ENCODE measurements around the gene PCDHA9. TPM values are rescaled to one million over a fixed set of nuclear protein-coding genes. Genes with fewer than 3 reads are reported as not detected.
"Not testable (repeated sequence)": the region's sequence is repeated elsewhere in the genome, so short reads cannot be mapped to it uniquely, and the experiment has no call there.

PCDHA9 gene
- total RNA-seq, 4 donors from 2014 or later, result 0.17 to 0.54 (median 0.29) TPM

GRCh38 chr5:140806834-140807775, 41.1 kb upstream of the PCDHA9 start, which contains the start of gene PCDHA4:
Gene PCDHA4, plus strand, starts transcription at chr5:140807068.
- H3K4me1 ChIP-seq, result no peaks in the 10 kb centered on the region
- H3K36me3 ChIP-seq, result no peaks in the 10 kb centered on the region
- 11 to 18% methylated on average over 37 to 41 of the region's 47 CpGs for WGBS, 2 donors
- H3K9me3 ChIP-seq, result no peaks in the 10 kb centered on the region
- peak; percentile 17 to 45 for DNase-seq
- intact Hi-C loops (cut with DNase I), result no loop called here
- H3K4me3 ChIP-seq (replicated peaks in 1 of 3), result peak within 1 kb of the TSS in 1 of 3 donors; percentile 7
- H3K27ac ChIP-seq, result no peak within 1 kb of the TSS
- no peaks in the 10 kb centered on the region for H3K27me3 ChIP-seq
- TF ChIP-seq POLR2A (IDR thresholded peaks at IDR 0.05) (no peak), CTCF (IDR thresholded peaks at IDR 0.05) (peak in 2 of 6 experiments; percentile 46 to 47)

GRCh38 chr5:140808241-140808888, 39.8 kb upstream of the PCDHA9 start:
- H3K36me3 ChIP-seq; DNase-seq; H3K27me3 ChIP-seq; intact Hi-C loops (cut with DNase I); H3K27ac ChIP-seq; H3K4me1 ChIP-seq; H3K4me3 ChIP-seq (replicated peaks in 1 of 3); H3K9me3 ChIP-seq: not testable (repeated sequence)
- WGBS, 2 donors, result 52 to 61% methylated on average over 55 to 58 of the region's 62 CpGs

GRCh38 chr5:140808889-140809291, 39.3 kb upstream of the PCDHA9 start:
- Histone ChIP-seq H3K36me3 (no peaks in the 10 kb centered on the region), H3K4me1 (no peaks in the 10 kb centered on the region), H3K27ac (no peak overlapping the region), H3K27me3 (no peaks in the 10 kb centered on the region), H3K4me3 (replicated peaks in 1 of 3) (no peak overlapping the region), H3K9me3 (no peaks in the 10 kb centered on the region)
- intact Hi-C loops (cut with DNase I), result no loop called here
- DNase-seq, result no peak
- WGBS, 2 donors, result 61 to 76% methylated on average over 19 to 34 of the region's 43 CpGs
- TF ChIP-seq CTCF (IDR thresholded peaks at IDR 0.05) (no peak), POLR2A (IDR thresholded peaks at IDR 0.05) (no peak)

- 25 to 26% methylated on average over 37 to 38 of the region's 39 CpGs for WGBS, 2 donors
- peak; percentile 25 to 46 for DNase-seq
- H3K4me1 ChIP-seq, result no peaks in the 10 kb centered on the region
- TF ChIP-seq CTCF (IDR thresholded peaks at IDR 0.05) (peak in 3 of 6 experiments; percentile 20 to 60 (median 27)), POLR2A (IDR thresholded peaks at IDR 0.05) (no peak)
- H3K36me3 ChIP-seq, result no peaks in the 10 kb centered on the region
- no peak within 1 kb of the TSS for H3K4me3 ChIP-seq (replicated peaks in 1 of 3)
- H3K27ac ChIP-seq, result no peak within 1 kb of the TSS
- H3K9me3 ChIP-seq, result no peaks in the 10 kb centered on the region
- intact Hi-C loops (cut with DNase I), result no loop called here
- H3K27me3 ChIP-seq, result no peaks in the 10 kb centered on the region
These were observed 26.6 kb upstream of the PCDHA9 start, which contains the start of gene PCDHA5 for GRCh38 chr5:140821375-140822280. Gene PCDHA5, plus strand, starts transcription at chr5:140821613.

GRCh38 chr5:140822281-140822629, 25.9 kb upstream of the PCDHA9 start:
- Histone ChIP-seq H3K36me3 (no peaks in the 10 kb centered on the region), H3K27ac (no peak overlapping the region), H3K27me3 (no peaks in the 10 kb centered on the region), H3K4me3 (replicated peaks in 1 of 3) (no peak overlapping the region), H3K4me1 (no peaks in the 10 kb centered on the region), H3K9me3 (no peaks in the 10 kb centered on the region)
- no peak for DNase-seq
- intact Hi-C loops (cut with DNase I), result no loop called here
- TF ChIP-seq CTCF (IDR thresholded peaks at IDR 0.05), result peak in 1 of 6 experiments; percentile 1
- TF ChIP-seq POLR2A (IDR thresholded peaks at IDR 0.05), result no peak
- 24 to 25% methylated on average over 6 of the region's 6 CpGs for WGBS, 2 donors

GRCh38 chr5:140822969-140823368, 25.2 kb upstream of the PCDHA9 start:
- H3K27ac ChIP-seq; intact Hi-C loops (cut with DNase I); H3K4me1 ChIP-seq; H3K36me3 ChIP-seq; H3K9me3 ChIP-seq; H3K27me3 ChIP-seq; DNase-seq; H3K4me3 ChIP-seq (replicated peaks in 1 of 3): not testable (repeated sequence)
- WGBS, 2 donors, result 16 to 62% methylated on average over 2 to 11 of the region's 48 CpGs
